HL-60 (cell line): ENCODE measurements around the gene SLC38A4.

ENCODE experiments used
- DNase-seq, 2 experiments: peaks; one replicate each; pipeline ENCODE4 v3.0.0-alpha.2; 2010 to 2020; ENCODE audit warnings: low read depth in 1 of 2, low spot score in 1 of 2
- H3K27ac ChIP-seq: fragments of 250-450 bp; sonication (Bioruptor Pico); replicated peaks from 2 replicates; pipeline ENCODE4 v1.5.1; 2020; ENCODE audit warnings: mild to moderate bottlenecking, moderate library complexity
- H3K27me3 ChIP-seq: fragments of 250-450 bp; sonication (Bioruptor Pico); 2 replicates; pipeline ENCODE4 v1.5.1; 2021; ENCODE audit warnings: mild to moderate bottlenecking, moderate library complexity; ENCODE audit not compliant: insufficient read depth, poor library complexity, severe bottlenecking
- H3K4me3 ChIP-seq: replicated peaks from 2 replicates; pipeline ENCODE4 v1.5.1; 2011; ENCODE audit warnings: mild to moderate bottlenecking, control low read depth, low read length; ENCODE audit not compliant: insufficient read depth
- GABPA ChIP-seq: IDR thresholded peaks from 2 replicates; pipeline ENCODE4 v1.6.1; 2012; ENCODE audit warnings: low read depth
- POLR2AphosphoS5 ChIP-seq: IDR thresholded peaks from 2 replicates; pipeline ENCODE4 v1.6.1; 2012; ENCODE audit warnings: low read depth
- REST ChIP-seq: IDR thresholded peaks from 2 replicates; pipeline ENCODE4 v1.6.1; 2012; ENCODE audit warnings: low read depth; ENCODE audit not compliant: insufficient replicate concordance
- SPI1 ChIP-seq: IDR thresholded peaks from 2 replicates; pipeline ENCODE4 v1.6.1; 2012; ENCODE audit warnings: low read depth, mild to moderate bottlenecking, borderline replicate concordance
- TF ChIP-seq, protein P1 (sequence below): IDR thresholded peaks from one replicate; pipeline ENCODE4 v1.5.1; 2011; ENCODE audit warnings: low read length, control low read depth, inconsistent platforms; ENCODE audit not compliant: insufficient read depth

SLC38A4 gene

GRCh38 chr12:46790066-46790465, 35.7 kb downstream of the SLC38A4 start:
- Histone ChIP-seq H3K27ac (no peak overlapping the region), H3K27me3 (peaks cover 4% of the 10 kb centered on the region), H3K4me3 (no peak overlapping the region)
- DNase-seq = no peak
- TF ChIP-seq POLR2AphosphoS5 (no peak), SPI1 (no peak), GABPA (no peak), REST (no peak)
- TF ChIP-seq, protein P1, sequence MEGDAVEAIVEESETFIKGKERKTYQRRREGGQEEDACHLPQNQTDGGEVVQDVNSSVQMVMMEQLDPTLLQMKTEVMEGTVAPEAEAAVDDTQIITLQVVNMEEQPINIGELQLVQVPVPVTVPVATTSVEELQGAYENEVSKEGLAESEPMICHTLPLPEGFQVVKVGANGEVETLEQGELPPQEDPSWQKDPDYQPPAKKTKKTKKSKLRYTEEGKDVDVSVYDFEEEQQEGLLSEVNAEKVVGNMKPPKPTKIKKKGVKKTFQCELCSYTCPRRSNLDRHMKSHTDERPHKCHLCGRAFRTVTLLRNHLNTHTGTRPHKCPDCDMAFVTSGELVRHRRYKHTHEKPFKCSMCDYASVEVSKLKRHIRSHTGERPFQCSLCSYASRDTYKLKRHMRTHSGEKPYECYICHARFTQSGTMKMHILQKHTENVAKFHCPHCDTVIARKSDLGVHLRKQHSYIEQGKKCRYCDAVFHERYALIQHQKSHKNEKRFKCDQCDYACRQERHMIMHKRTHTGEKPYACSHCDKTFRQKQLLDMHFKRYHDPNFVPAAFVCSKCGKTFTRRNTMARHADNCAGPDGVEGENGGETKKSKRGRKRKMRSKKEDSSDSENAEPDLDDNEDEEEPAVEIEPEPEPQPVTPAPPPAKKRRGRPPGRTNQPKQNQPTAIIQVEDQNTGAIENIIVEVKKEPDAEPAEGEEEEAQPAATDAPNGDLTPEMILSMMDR = no peak

DNA sequence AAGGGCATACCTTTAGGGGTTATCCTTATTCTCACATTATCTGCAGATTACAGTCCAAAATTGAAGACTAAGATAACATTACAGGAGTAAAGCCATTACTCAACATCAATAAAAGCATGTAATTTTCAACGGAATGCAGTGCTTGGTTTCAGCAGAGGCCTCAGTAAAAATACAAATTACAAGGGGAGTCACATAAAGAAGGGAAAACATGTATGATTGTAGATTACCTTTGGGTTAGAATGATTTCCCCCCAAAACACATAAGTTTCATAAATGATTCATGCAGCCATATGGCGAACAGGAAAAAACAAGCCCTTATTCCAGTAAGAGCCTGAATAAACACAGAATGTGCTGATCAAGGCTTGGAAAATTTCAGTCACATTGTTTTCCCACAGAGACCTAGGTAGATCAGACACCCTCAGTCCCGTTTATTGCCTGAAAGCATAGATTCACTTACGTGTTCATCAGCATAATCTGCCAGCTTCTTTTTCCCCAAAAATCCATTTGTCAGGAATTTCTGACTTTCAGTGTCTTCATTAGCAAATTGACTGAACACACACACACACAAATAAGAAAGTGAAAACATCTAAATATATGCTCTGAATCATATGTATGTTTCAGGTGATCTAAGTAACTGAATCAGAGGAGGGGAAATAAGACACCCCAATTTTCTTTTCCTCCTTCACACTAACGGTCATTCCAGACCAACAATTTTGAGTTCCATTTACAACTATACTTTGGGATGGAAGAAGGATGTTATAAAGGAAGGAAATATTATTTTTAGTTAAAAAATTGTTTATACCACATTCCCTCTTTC, 37.5 kb downstream of the SLC38A4 start:
- H3K27me3 ChIP-seq = no peaks in the 10 kb centered on the region
- H3K4me3 ChIP-seq = no peak overlapping the region
- TF ChIP-seq SPI1 (no peak), GABPA (no peak), REST (no peak), POLR2AphosphoS5 (no peak)
- TF ChIP-seq, protein P1 = no peak
- H3K27ac ChIP-seq = no peak overlapping the region
- DNase-seq = no peak

DNA sequence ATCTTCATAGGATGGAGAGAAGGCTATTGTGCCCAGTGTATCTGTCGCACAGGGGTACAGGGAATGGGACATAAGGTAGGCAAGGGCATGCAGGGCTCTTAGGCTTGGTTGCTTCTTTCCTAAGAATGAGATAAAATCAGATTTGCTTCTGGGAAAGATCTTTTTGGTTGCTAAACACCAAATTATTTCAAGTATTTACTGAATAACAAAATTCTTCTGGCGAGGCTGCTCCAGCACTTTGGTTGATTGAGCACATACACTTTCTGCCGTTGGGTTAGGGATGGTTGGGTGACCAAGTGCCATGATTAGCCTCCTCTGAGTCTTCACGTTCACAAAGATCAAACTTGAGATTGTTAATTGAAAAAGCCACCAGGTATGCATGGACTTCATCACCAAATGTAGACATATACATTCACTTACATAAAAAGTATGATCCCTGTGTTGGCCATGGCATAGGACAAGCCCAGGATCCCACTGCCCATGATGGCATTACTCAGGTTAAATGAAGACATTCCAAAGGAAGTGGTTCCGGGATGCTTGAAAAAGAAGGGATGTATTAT, 38.2 kb downstream of the SLC38A4 start:
- H3K27ac ChIP-seq = no peak overlapping the region
- DNase-seq = no peak
- no peak overlapping the region for H3K4me3 ChIP-seq
- TF ChIP-seq GABPA = no peak
- no peak for TF ChIP-seq REST
- TF ChIP-seq, protein P1 = no peak
- no peak for TF ChIP-seq POLR2AphosphoS5
- H3K27me3 ChIP-seq = no peaks in the 10 kb centered on the region
